GM12801 (cell line): ENCODE results near the gene ATAD2B.

ENCODE experiments used
- CTCF ChIP-seq: IDR thresholded peaks from one replicate; pipeline ENCODE4 v1.5.1; 2011; ENCODE audit warnings: control low read depth; ENCODE audit not compliant: insufficient read length; ENCODE audit errors: extremely low read depth

ATAD2B gene

DNA sequence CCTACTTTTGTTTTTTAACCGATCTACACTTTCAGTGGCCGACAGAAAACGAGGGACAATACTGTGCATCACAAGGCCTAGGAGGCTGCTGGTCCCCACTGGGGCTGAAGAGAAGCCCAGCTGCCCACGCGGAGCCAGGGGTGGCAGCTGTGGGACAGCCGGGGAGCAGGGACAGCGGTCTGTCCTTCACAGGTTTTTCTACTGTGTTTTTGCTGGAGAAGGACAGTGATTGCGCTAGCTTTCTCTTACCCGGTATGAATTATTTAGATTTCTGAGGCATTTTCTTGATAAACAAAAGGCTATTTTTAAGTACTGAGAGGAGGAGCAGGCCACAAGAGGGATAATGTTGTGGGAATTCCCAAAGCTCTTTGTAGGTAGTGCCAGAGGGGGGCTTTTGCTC lies 219.8 kb downstream of the ATAD2B start:
- no peak for TF ChIP-seq CTCF

GRCh38 chr2:23706613-23707078 lies 220.3 kb downstream of the ATAD2B start:
- TF ChIP-seq CTCF = no peak

DNA sequence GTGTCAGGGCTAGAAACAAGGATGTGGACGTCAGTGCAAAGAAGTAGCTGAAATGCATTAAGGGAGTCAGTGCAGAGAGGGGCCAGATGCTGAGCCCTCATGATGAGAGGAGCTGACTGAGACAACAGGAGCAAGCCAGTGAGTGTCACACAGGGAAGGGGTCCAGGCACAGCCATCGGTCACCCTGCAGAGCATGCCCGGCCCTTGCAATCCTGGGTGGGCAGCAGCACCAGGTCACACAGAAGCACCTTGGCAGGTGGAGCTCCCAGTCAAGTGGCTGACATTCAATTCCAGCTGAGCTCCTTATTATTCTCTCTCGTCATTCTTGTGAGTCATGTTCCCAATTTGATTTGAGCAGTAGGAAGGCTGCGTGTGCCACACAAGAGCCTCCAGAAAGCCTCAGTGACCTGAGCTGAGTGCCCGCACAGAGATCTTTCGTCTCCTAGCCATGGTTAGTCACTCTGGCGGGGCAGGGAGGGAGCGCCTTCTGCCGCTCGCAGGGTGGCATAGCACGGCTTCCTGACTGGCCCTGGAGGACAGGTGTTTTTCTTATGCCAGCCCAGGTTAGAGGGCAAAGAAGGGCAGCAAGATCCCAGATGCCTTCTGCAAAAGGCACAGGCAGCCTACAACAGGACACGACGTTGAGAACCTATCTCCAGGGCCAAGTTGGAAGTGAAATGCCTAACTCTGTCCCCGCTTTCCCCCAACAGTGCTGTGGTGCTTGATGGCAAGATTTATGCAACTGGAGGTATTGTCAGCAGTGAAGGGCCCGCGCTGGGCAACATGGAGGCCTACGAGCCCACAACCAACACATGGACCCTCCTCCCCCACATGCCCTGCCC lies 220.9 kb downstream of the ATAD2B start:
- no peak for TF ChIP-seq CTCF

GRCh38 chr2:23703583-23704385 lies 223.1 kb downstream of the ATAD2B start:
- no peak for TF ChIP-seq CTCF

DNA sequence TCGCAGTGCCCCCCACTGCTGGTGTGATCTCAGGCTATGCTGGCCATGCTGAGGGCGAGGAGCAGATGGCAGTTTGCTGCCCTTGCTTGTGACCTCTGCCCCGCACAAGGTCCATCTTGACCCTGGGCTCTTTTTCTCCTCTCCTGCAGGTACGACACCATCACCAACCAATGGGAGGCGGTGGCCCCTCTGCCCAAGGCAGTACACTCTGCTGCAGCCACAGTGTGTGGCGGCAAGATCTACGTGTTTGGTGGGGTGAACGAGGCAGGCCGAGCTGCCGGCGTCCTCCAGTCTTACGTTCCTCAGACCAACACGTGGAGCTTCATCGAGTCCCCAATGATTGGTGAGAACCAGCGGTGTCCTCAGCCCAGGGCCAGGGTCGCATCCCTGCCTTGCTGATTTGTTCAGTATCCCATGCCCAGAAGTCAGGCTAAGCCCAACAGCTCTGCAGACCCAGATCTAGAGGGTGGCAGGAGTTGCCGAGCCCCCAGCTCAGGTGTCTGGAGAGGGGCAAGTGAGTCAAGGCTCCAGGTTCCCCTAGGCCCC lies 223.8 kb downstream of the ATAD2B start:
- TF ChIP-seq CTCF = no peak

- TF ChIP-seq CTCF = no peak
These were observed 226.3 kb downstream of the ATAD2B start for GRCh38 chr2:23700627-23701026.

DNA sequence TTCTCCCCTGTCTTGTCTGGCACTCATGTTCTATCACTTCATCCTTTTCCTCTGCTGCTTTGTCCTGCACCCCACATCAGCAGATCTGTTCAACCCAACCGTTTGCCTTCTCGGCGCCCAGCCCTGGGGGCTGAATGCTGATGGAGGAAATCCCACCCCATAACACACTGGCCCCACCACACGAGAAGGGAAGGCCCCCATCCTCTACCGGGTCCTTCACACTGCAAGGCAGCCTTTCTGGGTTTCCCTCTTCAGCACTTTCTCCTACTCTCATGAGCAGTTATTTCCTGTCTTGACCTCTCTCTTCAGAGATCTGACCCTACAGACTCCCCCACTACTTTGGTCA lies 227.4 kb downstream of the ATAD2B start:
- TF ChIP-seq CTCF = no peak
